ENCODE results near the gene JUNB.
A peak's percentile ranks its signal among the peaks of the same experiment; 100 is the strongest.
"Not testable (repeated sequence)": the region's sequence is repeated elsewhere in the genome, so short reads cannot be mapped to it uniquely, and the experiment has no call there.

Gene JUNB

DNA sequence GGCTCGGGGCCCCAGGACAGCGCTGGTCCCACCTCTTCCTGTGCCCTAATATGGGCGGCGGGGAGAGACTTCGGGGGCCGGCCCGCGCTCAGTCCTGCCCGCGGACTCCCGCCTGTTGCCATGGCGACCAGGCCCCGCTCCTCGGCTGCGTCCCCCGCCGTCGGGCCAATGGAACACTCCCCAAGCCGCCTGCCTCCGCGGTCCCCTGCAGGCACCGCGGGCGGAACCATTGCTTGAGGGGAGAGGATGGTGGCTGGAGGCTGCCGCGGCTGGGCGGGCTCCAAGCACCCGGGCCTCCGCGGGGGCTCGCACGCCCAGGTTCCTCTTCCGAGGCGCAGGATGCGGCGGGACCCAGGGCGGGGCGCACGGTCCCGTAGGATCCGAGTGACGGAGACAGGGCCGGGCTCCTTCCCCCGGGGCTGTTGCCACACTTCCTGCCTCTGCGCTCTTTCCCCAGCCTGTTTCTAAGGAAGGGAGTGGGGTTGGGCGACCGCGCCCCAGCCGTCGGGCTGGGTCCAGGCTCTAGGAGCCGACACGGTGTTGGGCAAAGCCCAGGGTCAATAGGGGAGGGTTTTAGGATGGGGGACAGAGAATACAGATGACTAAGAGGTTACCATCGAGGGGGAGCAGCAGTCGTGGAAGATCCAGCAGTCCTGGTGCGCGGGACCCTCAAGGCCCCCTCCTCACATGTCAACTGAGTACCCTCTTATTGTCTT lies 1.2 kb upstream of the JUNB start:
- peak; percentile 95 for DNase-seq

DNA sequence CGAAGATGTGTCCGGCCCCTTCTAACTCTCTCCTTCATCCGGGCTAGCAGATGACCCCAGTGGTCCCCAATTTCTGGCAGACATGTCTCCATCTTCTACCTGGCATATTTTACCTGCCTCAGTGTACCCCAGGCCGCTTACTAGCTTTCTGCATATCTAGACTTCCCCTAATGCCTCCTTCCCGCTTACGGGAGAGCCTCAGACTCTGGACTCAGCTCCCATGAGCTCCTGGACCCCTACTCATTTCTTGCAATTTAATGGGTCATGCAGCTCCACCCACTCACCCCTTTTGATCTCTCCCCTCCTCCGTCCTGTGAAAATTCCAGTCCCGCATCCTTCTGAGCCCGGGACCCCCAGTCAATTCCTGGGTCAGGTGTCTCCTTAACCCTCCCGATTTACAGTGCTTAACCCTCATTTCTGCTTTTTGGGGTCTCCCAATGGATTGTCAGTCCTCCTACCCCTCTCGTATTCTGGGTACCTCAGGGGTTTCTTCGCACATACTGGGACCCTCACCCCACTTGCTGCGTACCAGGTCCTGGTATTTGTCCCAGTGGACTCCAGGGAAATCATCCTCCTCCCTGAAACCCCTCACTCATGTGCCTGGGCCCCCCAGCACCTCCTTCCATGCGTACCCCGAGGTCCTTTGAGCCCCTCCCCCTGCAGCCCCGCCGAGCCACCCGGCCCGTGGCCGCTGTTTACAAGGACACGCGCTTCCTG lies 500 bp upstream of the JUNB start:
- DNase-seq: peak; percentile 50

DNA sequence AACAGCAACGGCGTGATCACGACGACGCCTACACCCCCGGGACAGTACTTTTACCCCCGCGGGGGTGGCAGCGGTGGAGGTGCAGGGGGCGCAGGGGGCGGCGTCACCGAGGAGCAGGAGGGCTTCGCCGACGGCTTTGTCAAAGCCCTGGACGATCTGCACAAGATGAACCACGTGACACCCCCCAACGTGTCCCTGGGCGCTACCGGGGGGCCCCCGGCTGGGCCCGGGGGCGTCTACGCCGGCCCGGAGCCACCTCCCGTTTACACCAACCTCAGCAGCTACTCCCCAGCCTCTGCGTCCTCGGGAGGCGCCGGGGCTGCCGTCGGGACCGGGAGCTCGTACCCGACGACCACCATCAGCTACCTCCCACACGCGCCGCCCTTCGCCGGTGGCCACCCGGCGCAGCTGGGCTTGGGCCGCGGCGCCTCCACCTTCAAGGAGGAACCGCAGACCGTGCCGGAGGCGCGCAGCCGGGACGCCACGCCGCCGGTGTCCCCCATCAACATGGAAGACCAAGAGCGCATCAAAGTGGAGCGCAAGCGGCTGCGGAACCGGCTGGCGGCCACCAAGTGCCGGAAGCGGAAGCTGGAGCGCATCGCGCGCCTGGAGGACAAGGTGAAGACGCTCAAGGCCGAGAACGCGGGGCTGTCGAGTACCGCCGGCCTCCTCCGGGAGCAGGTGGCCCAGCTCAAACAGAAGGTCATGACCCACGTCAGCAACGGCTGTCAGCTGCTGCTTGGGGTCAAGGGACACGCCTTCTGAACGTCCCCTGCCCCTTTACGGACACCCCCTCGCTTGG lies 966 bp downstream of the JUNB start:
- peak; percentile 78 for DNase-seq

- DNase-seq: peak; percentile 68
Observed at GRCh38 chr19:12792853-12793289, 1.6 kb downstream of the JUNB start.

DNA sequence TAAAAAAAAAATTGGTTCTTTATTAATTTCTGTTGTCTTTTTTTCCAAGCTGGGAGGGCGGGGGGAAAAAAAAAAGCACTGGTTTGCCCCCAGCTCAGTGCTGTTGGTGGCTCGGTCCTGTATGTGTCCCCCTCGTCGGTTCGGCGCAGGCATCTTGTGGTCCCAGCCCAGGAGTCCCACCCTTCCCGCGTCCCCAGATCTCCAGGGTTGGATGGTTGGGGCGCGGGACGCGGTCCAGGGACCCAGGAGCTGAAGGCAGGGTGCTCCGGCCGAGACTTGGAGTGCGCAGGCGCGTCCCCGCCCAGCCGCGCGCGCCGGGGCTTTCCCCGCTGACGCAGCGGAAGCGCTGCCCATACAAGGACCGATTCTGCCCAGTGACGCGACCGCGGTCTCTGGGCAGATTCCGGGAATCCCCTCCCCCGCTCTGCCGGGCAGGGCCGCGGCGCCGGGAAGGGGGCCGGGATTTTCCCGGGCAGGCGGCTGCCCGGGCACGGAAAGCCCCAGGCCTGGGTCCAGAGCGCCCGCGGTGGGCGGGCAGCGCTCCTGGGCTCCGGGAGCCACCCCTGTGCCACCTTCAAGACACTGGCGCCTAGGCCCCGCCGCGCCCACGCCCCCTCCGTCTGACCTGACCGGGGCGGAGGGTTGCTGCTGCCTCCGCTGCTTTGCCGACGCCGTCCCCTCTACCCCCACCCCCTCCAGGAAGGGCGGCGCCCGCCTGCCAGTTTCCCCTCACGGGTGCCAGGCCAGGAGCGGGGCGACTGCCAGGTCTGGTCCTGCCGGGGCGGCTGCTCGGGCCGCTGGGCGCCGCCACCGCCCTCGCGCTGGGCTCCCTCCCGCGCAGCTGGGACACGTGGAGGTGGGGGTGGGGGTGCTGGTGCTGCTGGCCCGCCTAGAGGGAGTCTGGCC lies 2.3 kb downstream of the JUNB start:
- peak; percentile 92 for DNase-seq

DNA sequence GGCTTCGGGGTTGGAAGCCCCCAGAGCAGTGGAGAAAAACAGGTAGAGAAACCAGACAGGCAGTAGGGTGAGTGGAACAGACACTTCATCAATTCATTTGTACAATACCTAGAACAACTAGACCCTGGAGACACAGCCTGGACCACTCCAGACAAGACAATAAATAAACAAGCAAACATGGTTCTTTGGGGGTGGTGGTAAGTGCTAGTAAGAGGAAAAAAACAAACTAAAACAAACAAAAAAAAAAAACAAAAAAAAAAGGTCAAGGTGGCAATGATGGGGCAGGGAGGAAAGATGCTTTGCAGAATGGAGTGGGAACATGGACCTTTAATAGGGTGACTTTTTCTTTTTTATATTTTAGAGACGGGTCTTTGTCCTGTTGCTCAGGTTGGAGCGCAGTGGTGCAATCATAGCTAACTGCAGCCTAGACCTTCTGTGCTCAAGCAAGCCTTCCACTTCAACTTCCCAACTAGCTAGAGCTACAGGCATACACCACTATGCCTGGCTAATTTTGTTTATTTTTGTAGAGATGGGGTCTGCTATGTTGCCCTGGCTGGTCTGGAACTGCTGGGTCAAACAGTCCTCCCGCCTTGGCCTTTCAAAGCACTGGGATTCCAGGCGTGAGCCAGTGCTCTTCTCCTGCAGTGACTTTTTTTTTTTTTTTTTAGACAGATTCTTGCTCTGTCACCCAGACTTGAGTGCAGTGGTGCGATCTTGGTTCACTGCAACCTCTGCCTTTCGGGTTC lies 3.1 kb downstream of the JUNB start:
- DNase-seq: no peak

DNA sequence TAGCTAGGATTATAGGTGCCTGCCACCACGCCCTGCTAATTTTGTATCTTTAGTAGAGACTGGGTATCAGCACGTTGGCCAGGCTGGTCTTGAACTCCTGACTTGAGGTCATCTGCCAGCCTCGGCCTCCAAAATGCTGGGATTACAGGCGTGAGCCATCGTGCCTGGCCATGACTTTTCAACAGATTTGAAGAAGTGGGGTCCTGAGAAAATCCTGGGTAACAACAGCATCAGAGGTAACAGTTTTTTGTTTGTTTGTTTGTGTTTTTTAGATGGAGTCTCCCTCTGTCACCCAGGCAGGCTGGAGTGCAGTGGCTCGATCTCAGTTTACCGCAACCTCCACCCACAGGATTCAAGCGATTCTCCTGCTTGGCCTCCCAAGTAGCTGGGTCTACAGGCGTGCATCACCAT lies 3.7 kb downstream of the JUNB start:
- no peak for DNase-seq

GRCh38 chr19:12796146-12797071 lies 5.1 kb downstream of the JUNB start:
- peak; percentile 83 for DNase-seq

GRCh38 chr19:12797141-12797587 lies 5.9 kb downstream of the JUNB start:
- DNase-seq: no peak

GRCh38 chr19:12797607-12798006 lies 6.3 kb downstream of the JUNB start:
- not testable (repeated sequence) for DNase-seq

GRCh38 chr19:12799742-12800465 lies 8.6 kb downstream of the JUNB start:
- DNase-seq: no peak

GRCh38 chr19:12800466-12800770 lies 9.1 kb downstream of the JUNB start:
- no peak for DNase-seq

DNA sequence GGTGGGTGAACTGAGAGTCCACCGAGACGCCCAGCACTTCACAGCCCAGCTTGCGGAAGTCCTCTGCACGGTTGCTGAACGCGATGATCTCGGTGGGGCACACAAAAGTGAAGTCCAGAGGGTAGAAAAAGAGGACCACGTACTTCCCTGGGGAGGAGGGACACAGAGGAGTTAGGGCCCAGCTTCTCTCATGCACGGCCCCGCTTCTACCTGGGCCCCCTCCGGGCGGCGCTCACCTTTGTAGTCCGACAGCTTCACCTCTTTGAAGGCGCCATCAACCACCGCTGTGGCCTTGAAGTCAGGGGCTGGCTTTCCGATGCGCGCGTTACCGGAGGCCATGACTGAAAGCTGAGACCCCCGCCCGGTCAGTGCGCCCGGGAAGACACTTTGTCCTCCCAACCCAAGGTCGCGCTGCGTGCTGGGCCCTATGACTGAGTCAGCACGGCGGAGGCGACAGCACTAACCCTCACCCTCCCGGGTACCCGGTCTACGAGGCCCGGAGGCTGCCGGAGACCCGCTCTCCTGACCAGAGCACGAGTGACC lies 9.7 kb downstream of the JUNB start:
- DNase-seq: peak; percentile 15

GRCh38 chr19:12801466-12802266 lies 10.4 kb downstream of the JUNB start, which contains the start of the genes PRDX2 and THSD8:
PRDX2 (minus strand) TSS chr19:12801800; CDS start chr19:12801261, 539 bp downstream.
THSD8 (plus strand) TSS chr19:12802069; CDS start chr19:12802072, 3 bp downstream.
- peak; percentile 83 for DNase-seq

- DNase-seq: no peak
Observed at GRCh38 chr19:12802267-12803106, 11.2 kb downstream of the JUNB start.

- no peak for DNase-seq
Observed at GRCh38 chr19:12804051-12804450, 12.8 kb downstream of the JUNB start.

DNA sequence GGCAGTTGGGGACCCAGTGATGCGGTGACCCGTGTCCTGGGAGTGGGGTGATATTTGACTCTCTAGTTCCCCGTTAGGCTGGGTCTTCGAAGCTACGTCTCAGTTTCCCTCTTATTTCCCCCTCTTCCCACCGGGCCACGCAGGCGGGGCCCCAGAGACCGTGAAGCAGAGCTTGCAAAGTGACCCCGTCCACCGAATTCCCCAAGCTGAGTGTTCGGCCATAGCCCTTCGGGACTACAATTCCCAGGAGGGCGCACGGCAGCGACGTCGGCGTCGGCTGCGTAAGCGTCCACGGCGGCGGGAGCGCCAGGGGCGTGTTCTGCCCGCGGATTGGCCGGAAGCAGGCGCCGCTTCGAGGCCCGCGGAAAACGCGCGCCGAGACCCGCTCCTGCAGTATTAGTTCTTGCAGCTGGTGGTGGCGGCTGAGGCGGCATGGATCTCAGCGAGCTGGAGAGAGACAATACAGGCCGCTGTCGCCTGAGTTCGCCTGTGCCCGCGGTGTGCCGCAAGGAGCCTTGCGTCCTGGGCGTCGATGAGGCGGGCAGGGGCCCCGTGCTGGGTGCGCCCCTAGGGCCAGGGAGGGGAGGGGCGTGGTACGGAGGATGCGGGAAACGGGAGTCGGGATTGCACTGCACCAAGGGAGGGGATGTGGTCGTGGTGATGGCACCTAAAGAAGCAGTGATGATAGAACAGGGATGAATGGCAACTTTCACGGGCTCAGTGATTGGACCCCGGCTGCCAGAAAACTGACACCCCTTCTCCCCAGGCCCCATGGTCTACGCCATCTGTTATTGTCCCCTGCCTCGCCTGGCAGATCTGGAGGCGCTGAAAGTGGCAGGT lies 15.2 kb downstream of the JUNB start, which contains the start of gene RNASEH2A:
Gene RNASEH2A, plus strand, starts transcription at position 343 of the 840 bp plus-strand sequence. Its CDS starts 90 bp downstream, at position 433.
- peak; percentile 89 for DNase-seq

Measured in OCI-M1 (cell line).